Natural killer cell (primary cell): Measurements from ENCODE around the gene RAD21L1. TPM values are rescaled to one million over a fixed set of nuclear protein-coding genes. Genes with fewer than 3 reads are reported as not detected.

Source experiments
- ATAC-seq, 3 donors: fragments of 150-1000 bp in 2 of 3; fragments of 200-7000 bp in 1 of 3; cut with Tn5 transposase; 1 replicate in 1 of 3; 2 replicates in 2 of 3; pipeline ENCODE4 v1.10.0; 2021; ENCODE audit warnings: mild to moderate bottlenecking in 2 of 3, moderate library complexity in 2 of 3
- DNase-seq, 2 donors: peaks; one replicate each; pipeline versions ENCODE4 v3.0.0 to v3.0.0-alpha.2; 2013 to 2021; ENCODE audit warnings: mixed read lengths in 1 of 2
- H3K27ac ChIP-seq: one replicate; pipeline ENCODE4 v1.5.1; 2013; ENCODE audit warnings: mild to moderate bottlenecking, low read length
- H3K27me3 ChIP-seq: one replicate; pipeline ENCODE4 v1.6.1; 2013; ENCODE audit warnings: low read length; ENCODE audit not compliant: control insufficient read depth, insufficient read depth
- H3K36me3 ChIP-seq: one replicate; pipeline ENCODE4 v1.6.1; 2013; ENCODE audit warnings: low read length; ENCODE audit not compliant: control insufficient read depth, insufficient read depth
- H3K4me1 ChIP-seq: one replicate; pipeline ENCODE4 v1.6.1; 2013; ENCODE audit warnings: low read length; ENCODE audit not compliant: control insufficient read depth, insufficient read depth
- H3K4me3 ChIP-seq: one replicate; pipeline ENCODE4 v1.5.1; 2013; ENCODE audit warnings: low read length
- H3K9me3 ChIP-seq: one replicate; pipeline ENCODE4 v1.6.1; 2013; ENCODE audit warnings: low read length; ENCODE audit not compliant: control insufficient read depth, insufficient read depth
- H3K27ac Mint-ChIP-seq, 2 donors: one replicate each; pipeline ENCODE4 v1.8.0; 2022; ENCODE audit warnings: mild to moderate bottlenecking in 2 of 2, mixed read lengths in 2 of 2, moderate library complexity in 1 of 2
- H3K27me3 Mint-ChIP-seq, 2 donors: one replicate each; pipeline ENCODE4 v1.8.0; 2022; ENCODE audit warnings: low read depth in 2 of 2, mixed read lengths in 2 of 2
- H3K36me3 Mint-ChIP-seq: one replicate; pipeline ENCODE4 v1.8.0; 2022; ENCODE audit warnings: mixed read lengths
- H3K4me1 Mint-ChIP-seq, 2 donors: one replicate each; pipeline ENCODE4 v1.8.0; 2022; ENCODE audit warnings: mixed read lengths in 2 of 2
- H3K4me3 Mint-ChIP-seq: one replicate; pipeline ENCODE4 v1.8.0; 2022; ENCODE audit warnings: mild to moderate bottlenecking, moderate library complexity, mixed read lengths
- H3K9me3 Mint-ChIP-seq, 2 donors: one replicate each; pipeline ENCODE4 v1.8.0; 2022; ENCODE audit warnings: mixed read lengths in 2 of 2
- CTCF ChIP-seq: fragments of 200-600 bp; IDR thresholded peaks from one replicate; pipeline ENCODE4 v1.8.0; 2022; ENCODE audit warnings: antibody characterized with exemption
- WGBS: methylation state at CpG from one replicate; pipeline ENCODE4 v1.1.7; 2013; ENCODE audit warnings: missing lambda C conversion rate; ENCODE audit not compliant: insufficient coverage; 5-methylcytosine and 5-hydroxymethylcytosine counted together
- intact Hi-C: fragments of 100-400 bp; cut with micrococcal nuclease; formaldehyde crosslinking; loops from one replicate; pipeline ENCODE4 v1.14.2; 2022
- total RNA-seq, 4 donors: library from RNA; stranded (reverse); fragments of 120-200 nt in 1 of 4; gene quantifications; one replicate each; pipeline versions ENCODE4 v1.2.3 to v1.2.4, GENCODE V29; 2013 to 2022

Gene RAD21L1
- total RNA-seq, 3 donors from 2014 or later (not counting 1 experiment from before 2014, with no cell fraction given): not detected

- WGBS: 72% methylated on average over 3 of the region's 4 CpGs
- intact Hi-C loops: no loop called here
- DNase-seq (no peak), ATAC-seq (no peak)
- H3K27me3 Mint-ChIP-seq: peaks cover 0 to 3% of the 10 kb centered on the region in 2 donors
- no peaks in the 10 kb centered on the region for H3K27me3 ChIP-seq
- H3K9me3 Mint-ChIP-seq: no peaks in the 10 kb centered on the region
- no peak overlapping the region for H3K27ac ChIP-seq
- H3K4me1 ChIP-seq: no peaks in the 10 kb centered on the region
- no peaks in the 10 kb centered on the region for H3K4me1 Mint-ChIP-seq
- no peak overlapping the region for H3K4me3 Mint-ChIP-seq
- H3K9me3 ChIP-seq: no peaks in the 10 kb centered on the region
- no peak for TF ChIP-seq CTCF
- H3K36me3 Mint-ChIP-seq: no peaks in the 10 kb centered on the region
- H3K27ac Mint-ChIP-seq: no peak overlapping the region
- no peaks in the 10 kb centered on the region for H3K36me3 ChIP-seq
- H3K4me3 ChIP-seq: no peak overlapping the region
These were observed 53.1 kb downstream of the RAD21L1 start for GRCh38 chr20:1278993-1279392.

DNA sequence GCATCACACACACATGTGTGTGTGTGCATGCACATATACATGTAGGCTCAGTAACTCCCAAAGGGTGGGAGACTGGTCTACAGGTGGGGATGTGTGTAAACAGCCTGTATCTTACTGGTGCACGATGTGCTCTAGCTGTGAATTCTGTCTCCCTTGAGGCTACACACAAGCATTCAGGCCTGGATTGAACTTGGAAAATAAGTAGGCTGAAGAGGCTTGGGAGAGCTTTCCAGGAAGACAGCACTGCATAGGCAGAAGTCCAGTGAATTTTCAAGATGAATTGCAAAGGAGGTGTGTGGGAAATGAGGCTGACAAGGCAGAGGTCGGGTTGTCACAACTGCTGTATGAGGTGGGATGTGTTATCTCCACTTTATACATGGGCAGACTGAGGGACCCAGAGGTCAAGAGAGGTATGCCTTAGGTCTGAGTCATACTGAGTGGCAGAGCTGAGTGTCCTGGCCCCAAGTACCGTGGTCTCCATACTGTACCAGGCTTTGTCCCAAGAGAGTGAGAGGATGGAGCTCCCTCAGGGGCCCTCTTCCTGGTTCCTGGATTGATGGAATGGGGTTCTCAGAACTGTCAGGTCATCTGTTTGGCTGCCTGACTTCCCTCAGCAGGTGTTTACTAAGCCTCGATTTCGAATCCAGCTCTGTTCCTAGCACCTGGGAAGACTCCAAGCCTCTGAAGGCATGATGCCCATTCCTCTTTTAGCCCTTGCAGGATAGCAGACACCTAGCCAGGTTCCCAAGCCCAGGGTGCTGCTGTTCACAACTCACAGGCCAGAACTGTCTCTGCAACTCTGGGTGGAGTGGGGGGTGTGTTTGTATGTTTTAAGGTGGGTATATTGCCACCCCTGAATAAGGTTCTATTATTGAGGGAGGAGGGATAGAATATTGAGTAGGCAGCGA lies 54.6 kb downstream of the RAD21L1 start:
- no peak overlapping the region for H3K4me3 Mint-ChIP-seq
- peaks cover 0 to 5% of the 10 kb centered on the region in 2 donors for H3K27me3 Mint-ChIP-seq
- no peak for TF ChIP-seq CTCF
- Histone ChIP-seq H3K4me3 (no peak overlapping the region), H3K27ac (no peak overlapping the region), H3K4me1 (no peaks in the 10 kb centered on the region), H3K27me3 (no peaks in the 10 kb centered on the region), H3K36me3 (no peaks in the 10 kb centered on the region), H3K9me3 (no peaks in the 10 kb centered on the region)
- no peak overlapping the region for H3K27ac Mint-ChIP-seq
- intact Hi-C loops: no loop called here
- DNase-seq (no peak), ATAC-seq (no peak)
- WGBS: 86% methylated on average over 5 of the region's 6 CpGs
- no peaks in the 10 kb centered on the region for H3K9me3 Mint-ChIP-seq
- H3K4me1 Mint-ChIP-seq: no peaks in the 10 kb centered on the region
- no peaks in the 10 kb centered on the region for H3K36me3 Mint-ChIP-seq

GRCh38 chr20:1281279-1282057 lies 55.6 kb downstream of the RAD21L1 start:
- H3K27me3 Mint-ChIP-seq: peaks cover 0 to 5% of the 10 kb centered on the region in 2 donors
- H3K4me1 Mint-ChIP-seq: peaks cover 0 to 4% of the 10 kb centered on the region in 2 donors
- H3K4me3 Mint-ChIP-seq: no peak overlapping the region
- WGBS: 80% methylated on average over 7 of the region's 7 CpGs
- H3K27ac ChIP-seq: no peak overlapping the region
- no peaks in the 10 kb centered on the region for H3K27me3 ChIP-seq
- H3K27ac Mint-ChIP-seq: no peak overlapping the region
- no peaks in the 10 kb centered on the region for H3K9me3 Mint-ChIP-seq
- H3K36me3 Mint-ChIP-seq: no peaks in the 10 kb centered on the region
- H3K9me3 ChIP-seq: no peaks in the 10 kb centered on the region
- H3K36me3 ChIP-seq: no peaks in the 10 kb centered on the region
- H3K4me3 ChIP-seq: no peak overlapping the region
- DNase-seq (no peak), ATAC-seq (no peak)
- intact Hi-C loops: no loop called here
- TF ChIP-seq CTCF: no peak
- H3K4me1 ChIP-seq: no peaks in the 10 kb centered on the region
